ENCODE data around the gene S100A13. TPM values are rescaled to one million over a fixed set of nuclear protein-coding genes. Genes with fewer than 3 reads are reported as not detected.
"Not testable (repeated sequence)": the region's sequence is repeated elsewhere in the genome, so short reads cannot be mapped to it uniquely, and the experiment has no call there.

Gene S100A13
- total RNA-seq: 39.0 and 91.7 TPM in 2 replicates

GRCh38 chr1:153626904-153627714, at the start of gene S100A13:
Gene S100A13, minus strand, starts transcription at chr1:153627505. Its CDS starts 1,033 bp downstream, at chr1:153626472.
- peak; percentile 97 for DNase-seq

GRCh38 chr1:153673511-153673910, 46.2 kb upstream of the S100A13 start:
- DNase-seq: no peak

DNA sequence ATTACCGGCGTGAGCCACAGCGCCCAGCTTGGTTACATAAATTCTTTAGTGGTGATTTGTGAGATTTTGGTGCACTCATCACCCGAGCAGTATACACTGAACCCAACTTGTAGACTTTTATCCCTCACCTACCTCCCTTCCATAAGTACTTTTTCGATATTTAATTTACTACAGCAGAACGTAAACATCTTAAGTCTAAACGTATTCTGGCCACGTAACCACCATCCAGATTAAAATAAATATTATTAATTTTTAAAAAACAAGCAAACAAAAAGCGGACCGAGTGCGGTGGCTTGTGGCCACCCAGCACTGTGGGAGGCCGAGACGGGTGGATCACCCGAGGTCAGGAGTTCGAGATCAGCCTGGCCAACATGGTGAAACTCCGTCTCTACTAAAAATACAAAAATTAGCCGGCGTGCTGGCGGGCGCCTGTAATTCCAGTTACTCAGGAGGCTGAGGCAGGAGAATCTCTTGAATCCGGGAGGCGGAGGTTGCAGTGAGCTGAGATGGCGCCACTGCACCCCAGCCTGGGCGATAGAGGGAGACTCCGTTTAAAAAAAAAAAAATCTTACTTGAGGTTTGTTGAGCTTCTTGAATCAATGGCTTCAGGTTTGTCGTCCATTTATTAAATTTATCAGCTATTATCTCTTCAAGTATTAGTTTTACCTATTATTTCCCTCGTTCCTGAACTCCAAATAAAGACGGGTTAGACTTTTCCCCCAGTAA, 44.5 kb upstream of the S100A13 start:
- DNase-seq: not testable (repeated sequence)

DNA sequence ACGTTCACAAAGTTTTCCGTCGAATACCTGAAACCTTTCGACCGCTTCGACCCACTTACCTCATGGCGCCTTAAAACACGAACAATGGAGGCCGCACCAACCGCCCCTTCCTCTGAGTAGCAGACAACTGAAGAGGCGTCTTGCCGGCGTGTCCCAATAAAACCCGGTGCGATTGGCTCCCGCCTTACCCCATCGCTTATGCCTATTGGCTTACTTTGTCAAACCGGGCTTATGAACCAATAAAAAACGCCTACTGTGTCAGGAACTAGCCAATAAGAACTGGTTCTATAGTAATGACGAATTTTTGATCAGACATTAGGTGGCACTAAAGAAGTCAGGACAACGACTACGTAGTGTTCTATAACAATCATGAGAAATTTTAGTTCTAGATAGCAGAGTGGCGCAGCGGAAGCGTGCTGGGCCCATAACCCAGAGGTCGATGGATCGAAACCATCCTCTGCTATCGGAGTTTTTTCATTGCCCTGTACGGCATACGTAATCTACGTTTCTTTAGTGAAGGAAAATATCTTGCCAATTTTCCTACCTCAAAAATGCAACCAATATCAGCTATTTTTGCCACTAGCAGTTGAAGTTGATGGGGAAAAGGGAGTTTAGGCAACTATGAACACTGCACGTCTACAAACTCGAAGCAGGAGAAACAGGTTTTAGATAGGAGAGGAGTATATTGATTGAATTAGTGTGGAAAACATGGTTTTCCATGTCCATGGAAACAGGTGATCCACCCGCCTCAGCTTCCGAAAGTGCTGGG, 43.7 kb upstream of the S100A13 start, which contains the start of gene ILF2:
Gene ILF2, minus strand, starts transcription at position 135 of the 769 bp plus-strand sequence. Its CDS starts 71 bp downstream, at position 64.
- DNase-seq: peak; percentile 100

DNA sequence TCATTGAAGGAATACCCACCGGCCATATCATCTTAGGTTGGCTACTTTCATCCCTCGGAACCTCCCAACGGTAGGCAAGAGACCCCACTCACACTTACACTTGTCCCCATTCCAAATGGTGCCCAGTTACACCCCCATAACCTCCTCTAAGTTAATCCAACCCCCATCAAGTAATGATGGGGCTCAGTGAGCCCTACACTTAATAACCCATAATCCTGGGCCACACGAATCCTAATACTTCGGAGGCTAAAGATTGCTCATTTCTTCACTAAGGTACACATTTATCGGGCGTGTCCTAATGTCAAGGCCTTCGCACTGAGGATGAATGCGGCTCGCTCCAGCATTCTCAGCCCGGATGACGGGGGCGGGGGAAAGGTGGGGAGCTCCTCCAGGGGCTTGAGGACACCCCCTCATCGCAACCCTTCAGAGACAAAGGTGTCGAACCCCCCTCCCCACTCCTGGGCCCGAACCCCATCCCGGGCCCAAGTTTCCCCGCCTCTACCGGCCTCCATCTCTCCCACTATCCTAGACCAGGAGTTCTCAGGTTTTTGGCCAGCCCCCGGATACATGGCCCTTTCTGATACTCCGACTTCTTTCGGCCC, 43.1 kb upstream of the S100A13 start:
- peak; percentile 32 for DNase-seq

DNA sequence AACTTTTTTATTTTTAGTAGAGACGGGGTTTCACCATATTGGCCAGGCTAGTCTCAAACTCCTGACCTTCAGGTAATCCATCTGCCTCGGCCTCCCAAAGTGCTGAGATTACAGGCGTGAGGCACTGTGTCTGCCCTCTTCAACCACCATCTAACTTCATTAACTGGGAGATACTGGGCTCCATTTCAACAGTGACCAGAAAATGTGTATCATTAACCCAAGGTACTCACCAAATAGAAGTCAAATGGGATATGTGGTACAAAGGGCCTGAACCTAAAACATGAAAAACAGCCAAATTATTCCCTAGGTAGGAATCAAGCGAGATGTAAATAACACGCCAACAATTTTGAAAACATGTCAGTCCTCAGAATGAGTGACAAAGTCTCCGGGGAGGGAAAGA, 42.3 kb upstream of the S100A13 start:
- no peak for DNase-seq

DNA sequence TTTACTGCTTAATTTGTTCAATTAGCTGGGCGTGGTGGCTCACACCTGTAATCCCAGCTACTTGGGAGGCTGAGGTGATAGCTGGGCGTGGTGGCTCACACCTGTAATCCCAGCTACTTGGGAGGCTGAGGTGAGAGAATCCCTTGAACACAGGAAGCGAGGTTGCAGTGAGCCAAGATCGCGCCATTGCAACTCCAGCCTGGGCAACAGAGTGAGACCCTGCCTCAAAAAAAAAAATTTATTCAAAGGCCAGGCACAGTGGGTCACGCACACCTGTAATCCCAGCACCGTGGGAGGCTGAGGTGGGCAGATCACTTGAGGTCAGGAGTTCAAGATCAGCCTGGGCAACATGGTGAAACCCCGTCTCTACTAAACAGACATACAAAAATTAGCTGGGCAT, 41.4 kb upstream of the S100A13 start:
- DNase-seq: not testable (repeated sequence)

DNA sequence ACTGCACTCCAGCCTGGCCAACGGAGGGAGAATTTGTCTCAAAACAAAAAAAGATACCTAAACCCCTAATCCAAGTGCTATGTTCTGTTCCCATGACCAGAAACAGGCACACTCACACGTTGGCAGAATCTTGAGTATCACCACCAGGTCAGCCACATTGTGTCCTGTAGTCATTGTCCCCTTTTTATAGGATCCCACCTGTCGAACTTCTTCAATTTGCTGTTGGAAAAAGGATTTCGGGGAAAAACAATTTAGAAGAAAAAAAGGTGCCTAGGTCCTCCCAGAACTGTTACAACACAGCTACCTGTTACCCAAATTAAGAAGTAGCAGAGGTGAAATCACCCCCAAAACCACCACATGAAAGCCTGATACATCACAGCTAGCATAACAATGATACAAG, 40.1 kb upstream of the S100A13 start:
- DNase-seq: no peak

- no peak for DNase-seq
These were observed 35.9 kb upstream of the S100A13 start for GRCh38 chr1:153663211-153663610.

DNA sequence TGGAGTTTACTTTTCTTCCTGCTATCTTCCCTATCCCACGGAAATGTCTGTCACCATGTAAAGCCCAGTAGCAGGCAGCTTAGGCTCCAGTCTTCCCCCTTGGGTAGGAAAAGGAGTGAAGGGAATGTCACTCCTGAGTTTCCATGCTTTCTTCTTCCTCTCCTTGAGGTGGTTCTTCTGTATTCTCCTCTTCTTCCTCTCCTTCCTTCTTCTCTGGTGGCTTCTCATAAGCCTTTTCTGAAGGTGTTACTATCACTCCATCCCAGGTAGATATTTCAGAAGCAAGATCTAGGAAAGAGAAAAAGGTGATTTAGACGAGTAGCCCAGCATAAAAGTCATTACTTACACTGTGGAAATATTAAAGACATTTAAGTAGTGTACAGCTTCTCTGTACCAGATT, 35.0 kb upstream of the S100A13 start:
- DNase-seq: no peak

DNA sequence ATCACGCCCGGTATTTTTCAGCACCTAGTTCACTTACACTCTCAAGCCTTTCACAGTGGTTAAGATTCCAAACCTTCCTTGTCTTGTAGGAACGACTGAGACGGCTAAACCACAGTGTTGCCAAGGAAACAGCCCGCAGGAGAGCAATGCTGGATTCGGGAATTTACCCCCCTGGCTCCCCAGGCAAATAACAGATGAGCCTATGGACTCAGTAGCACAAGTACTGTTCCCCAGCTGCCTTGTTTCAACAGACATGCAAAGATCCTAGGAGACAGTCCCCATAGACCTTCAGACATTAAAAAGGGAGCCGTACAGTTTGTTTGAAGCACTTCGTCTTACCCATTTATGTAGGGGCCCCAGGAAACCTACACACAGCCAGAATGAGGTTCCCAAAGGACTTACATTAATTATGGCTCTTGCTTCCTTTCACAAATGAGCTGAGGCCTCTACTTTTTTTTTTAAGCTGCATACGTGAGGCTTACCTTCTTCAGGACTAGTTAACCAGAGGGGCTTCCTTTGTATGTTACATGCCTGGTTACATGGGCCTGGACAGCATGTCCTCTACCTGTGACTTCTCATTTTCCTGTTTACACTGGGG, 33.9 kb upstream of the S100A13 start:
- DNase-seq: no peak

GRCh38 chr1:153659656-153660055, 32.4 kb upstream of the S100A13 start:
- no peak for DNase-seq

DNA sequence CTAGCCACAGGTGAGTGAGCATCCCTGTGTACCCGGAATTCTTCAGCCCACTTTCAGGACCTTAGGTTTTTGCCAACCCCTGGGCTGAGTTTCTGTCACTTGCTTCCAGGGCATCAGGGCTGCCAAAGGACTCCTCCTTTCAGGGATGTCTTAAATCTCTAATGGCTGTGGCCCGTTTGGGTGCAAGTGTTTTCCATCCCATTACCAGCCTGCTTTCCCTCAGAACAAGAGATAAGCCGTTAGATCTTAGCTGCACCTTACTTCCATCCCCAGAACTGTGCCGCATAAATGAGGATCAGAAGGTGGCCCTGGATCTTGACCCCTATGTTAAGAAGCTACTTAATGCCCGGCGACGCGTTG, 31.9 kb upstream of the S100A13 start:
- no peak for DNase-seq

- DNase-seq: peak; percentile 77
These were observed 31.3 kb upstream of the S100A13 start, which contains the start of gene SNAPIN for GRCh38 chr1:153658400-153659174. Gene SNAPIN, plus strand, starts transcription at chr1:153658703. Its CDS starts 41 bp downstream, at chr1:153658744.

DNA sequence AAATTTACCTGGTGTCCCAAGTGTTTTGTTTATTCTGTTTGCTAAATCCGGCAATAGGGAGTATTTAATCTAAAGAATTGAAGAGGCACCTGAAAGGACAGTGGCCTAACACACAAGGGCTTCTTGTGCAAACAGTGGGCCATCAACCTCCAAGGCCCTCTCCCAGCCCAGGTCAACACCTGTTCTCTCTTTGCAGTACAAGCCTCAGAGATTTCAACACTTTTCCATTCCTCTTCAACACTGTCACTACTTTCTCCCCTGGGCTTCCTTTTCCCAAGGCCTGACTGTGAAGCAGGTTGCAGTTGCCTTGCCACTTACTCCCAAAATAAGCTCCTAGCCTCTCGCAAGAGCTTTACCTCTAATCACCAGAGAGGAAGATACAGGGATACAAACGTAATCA, 28.0 kb upstream of the S100A13 start:
- no peak for DNase-seq

DNA sequence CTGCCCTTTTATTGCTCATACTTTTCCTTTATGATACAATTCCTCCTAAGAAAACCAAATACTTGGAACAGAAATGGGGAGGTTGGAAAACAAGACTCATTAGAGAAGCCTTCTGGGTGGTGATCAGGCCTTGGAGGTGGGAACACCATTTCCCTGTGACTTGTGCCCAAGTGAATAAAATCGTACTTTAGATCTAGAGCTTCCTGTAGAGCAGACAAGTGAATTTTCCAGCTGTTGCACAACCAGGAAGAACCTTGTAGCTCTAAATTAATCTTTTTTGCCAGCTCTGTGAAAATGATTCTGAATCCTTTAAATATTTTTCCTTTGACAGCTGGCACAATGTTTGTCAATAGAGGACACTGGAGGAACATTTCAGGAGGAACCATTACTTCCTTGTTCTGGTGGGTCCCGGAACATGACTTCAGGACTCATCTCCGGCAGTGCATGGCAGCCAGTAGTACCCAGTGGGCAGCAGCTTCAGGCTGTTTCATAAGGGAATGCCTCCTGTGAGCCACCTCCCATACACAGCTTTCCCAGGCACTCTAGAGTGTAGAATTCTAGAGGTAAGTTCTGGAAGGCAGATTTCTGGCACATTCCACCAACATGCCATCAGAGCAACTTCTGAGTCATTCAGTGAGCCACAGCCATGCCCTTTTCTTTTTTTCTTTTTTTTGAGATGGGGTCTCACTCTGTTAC, 25.6 kb upstream of the S100A13 start:
- no peak for DNase-seq

GRCh38 chr1:153651771-153652170, 24.5 kb upstream of the S100A13 start:
- no peak for DNase-seq

DNA sequence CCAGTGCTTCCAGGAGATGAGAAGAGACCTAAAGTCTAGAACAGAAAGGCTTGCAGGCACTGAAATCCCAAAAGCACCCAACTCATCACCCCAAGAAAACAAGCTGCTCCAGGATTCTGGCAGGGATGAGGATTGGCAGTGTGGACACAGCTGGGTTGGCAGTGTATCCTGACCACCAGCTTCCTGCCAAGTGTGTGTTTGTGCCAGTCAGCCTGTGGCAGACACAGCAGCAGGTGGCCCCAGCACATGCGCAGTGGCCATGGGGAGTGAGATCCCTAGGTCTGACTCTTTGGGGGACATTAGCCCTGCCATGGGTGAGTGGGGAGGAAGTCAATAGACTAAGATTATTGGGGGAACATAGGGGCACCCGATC, 22.5 kb upstream of the S100A13 start:
- no peak for DNase-seq

GRCh38 chr1:153649137-153649862, 22.0 kb upstream of the S100A13 start:
- DNase-seq: no peak

DNA sequence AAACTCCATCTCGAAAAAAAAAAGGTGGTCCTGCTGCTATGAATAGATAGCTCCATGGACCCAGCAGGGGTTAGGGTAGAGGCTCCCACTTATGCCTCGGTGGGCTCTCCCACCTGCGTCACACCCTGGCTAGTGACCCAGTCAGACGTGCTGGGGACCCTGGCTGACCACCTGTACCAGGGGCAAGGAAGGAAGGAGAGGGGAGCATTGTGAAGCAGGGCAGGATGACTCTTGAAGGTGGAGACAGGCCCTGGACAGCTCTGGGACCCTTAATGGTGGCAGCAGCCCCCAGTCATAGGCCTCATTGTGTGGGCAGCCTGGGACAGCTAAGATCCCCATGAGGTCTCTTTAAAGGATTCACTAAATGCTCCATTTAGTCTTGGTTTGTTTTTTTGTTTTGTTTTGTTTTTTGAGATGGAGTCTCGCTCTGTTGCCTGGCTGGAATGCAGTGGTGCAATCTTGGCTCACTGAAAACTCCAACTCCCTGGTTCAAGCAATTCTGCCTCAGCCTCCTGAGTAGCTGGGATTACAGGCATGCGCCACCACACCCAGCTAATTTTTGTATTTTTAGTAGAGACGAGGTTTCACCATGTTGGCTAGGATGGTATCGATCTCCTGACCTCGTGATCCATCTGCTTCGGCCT, 20.8 kb upstream of the S100A13 start:
- no peak for DNase-seq
